MM.1S (cell line): ENCODE measurements around the gene PTP4A1.

Experiments used
- EZH2 ChIP-seq: fragments of 300-600 bp; sonication (generic); optimal IDR thresholded peaks from 2 replicates; pipeline ENCODE3; 2017; ENCODE audit warnings: low read depth, mild to moderate bottlenecking, antibody characterized with exemption, low read length, mixed read lengths
- TF ChIP-seq, protein P1 (sequence below): fragments of 300-600 bp; sonication (generic); IDR thresholded peaks from 2 replicates; pipeline ENCODE4 v1.5.1; 2016; ENCODE audit warnings: antibody characterized with exemption, low read length, mixed read lengths

DNA sequence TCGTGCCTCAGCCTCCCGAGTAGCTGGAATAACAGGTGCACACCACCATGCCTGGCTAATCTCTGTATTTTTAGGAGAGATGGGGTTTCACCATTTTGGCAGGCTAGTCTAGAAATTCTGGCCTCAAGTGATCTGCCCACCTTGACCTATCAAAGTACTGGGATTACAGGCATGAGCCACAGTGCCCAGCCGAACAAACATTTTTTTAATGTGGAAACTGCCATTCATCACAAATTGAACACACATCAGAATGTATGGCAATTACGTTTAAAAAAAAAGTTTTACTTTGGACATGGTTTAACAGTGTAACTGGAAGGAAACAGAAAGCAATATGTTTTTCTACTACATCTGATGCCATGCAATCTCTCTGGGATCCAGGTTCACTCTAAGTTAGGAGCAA is 38.3 kb upstream of the PTP4A1 start:
- TF ChIP-seq EZH2: no peak
- TF ChIP-seq, protein P1, sequence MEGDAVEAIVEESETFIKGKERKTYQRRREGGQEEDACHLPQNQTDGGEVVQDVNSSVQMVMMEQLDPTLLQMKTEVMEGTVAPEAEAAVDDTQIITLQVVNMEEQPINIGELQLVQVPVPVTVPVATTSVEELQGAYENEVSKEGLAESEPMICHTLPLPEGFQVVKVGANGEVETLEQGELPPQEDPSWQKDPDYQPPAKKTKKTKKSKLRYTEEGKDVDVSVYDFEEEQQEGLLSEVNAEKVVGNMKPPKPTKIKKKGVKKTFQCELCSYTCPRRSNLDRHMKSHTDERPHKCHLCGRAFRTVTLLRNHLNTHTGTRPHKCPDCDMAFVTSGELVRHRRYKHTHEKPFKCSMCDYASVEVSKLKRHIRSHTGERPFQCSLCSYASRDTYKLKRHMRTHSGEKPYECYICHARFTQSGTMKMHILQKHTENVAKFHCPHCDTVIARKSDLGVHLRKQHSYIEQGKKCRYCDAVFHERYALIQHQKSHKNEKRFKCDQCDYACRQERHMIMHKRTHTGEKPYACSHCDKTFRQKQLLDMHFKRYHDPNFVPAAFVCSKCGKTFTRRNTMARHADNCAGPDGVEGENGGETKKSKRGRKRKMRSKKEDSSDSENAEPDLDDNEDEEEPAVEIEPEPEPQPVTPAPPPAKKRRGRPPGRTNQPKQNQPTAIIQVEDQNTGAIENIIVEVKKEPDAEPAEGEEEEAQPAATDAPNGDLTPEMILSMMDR: no peak
